Endothelial cell of umbilical vein (primary cell): Measurements from ENCODE around the gene TMEM213. TPM values are rescaled to one million over a fixed set of nuclear protein-coding genes. Genes with fewer than 3 reads are reported as not detected.

ENCODE experiments used
- BruUV-seq: library from RNA; stranded (reverse); fragments of 400-500 nt; replicated peaks from 2 replicates; lab custom pipeline; 2021; lab: Mats Ljungman, UMichigan
- CTCF ChIA-PET: fragments of 300-600, 350-600 bp; sonication (Branson Sonifier 250); formaldehyde crosslinking; loops from one replicate; lab custom pipeline; 2021; ENCODE audit warnings: antibody characterized with exemption, inconsistent platforms; lab: Charles Lee
- POLR2A ChIA-PET: fragments of 300-600, 350-600 bp; sonication (Branson Sonifier 250); formaldehyde crosslinking; loops from one replicate; lab custom pipeline; 2021; ENCODE audit warnings: antibody characterized with exemption, inconsistent platforms; lab: Charles Lee
- DNase-seq: peaks from one replicate; pipeline ENCODE4 v3.0.0-alpha.2; 2011; ENCODE audit warnings: low read depth, low spot score
- FAIRE-seq: peaks from 2 replicates; lab custom pipeline; 2011; peaks lifted over from hg19 to GRCh38; lab: Jason Lieb, UNC
- H2AFZ ChIP-seq: 2 replicates; pipeline ENCODE4 v1.6.0; 2012; ENCODE audit warnings: low read depth, low read length, control low read depth, inconsistent platforms
- H3K27ac ChIP-seq: 2 replicates; pipeline ENCODE4 v1.5.1; 2011; ENCODE audit warnings: low read depth, mild to moderate bottlenecking, control low read depth, low read length, moderate library complexity; ENCODE audit not compliant: insufficient read depth
- H3K27me3 ChIP-seq, 2 experiments: 2 replicates each; pipeline versions ENCODE4 v1.6.0 to v1.6.1; 2011; ENCODE audit warnings: low read length in 2 of 2, mixed read lengths in 1 of 2; ENCODE audit not compliant: control insufficient read depth in 2 of 2, insufficient read depth in 2 of 2
- H3K36me3 ChIP-seq, 2 experiments: 2 replicates in 1 of 2; 3 replicates in 1 of 2; pipeline ENCODE4 v1.5.1; 2011; ENCODE audit warnings: low read length in 2 of 2, mild to moderate bottlenecking in 1 of 2, moderate library complexity in 1 of 2; ENCODE audit not compliant: control insufficient read depth in 2 of 2, insufficient read depth in 2 of 2; ENCODE audit errors: extremely low read depth in 1 of 2
- H3K4me1 ChIP-seq: 3 replicates; pipeline ENCODE4 v1.5.1; 2011; ENCODE audit warnings: mild to moderate bottlenecking, low read length; ENCODE audit not compliant: control insufficient read depth, insufficient read depth; ENCODE audit errors: extremely low read depth
- H3K4me2 ChIP-seq: 2 replicates; pipeline ENCODE4 v1.6.1; 2011; ENCODE audit warnings: low read length, control low read depth, mixed read lengths; ENCODE audit not compliant: insufficient read depth
- H3K4me3 ChIP-seq, 3 experiments: fragments of 200-600 bp in 1 of 3; sonication (generic), shearing (Covaris generic) in 1 of 3; replicated peaks in 1 of 3; 2 replicates each; pipeline ENCODE4 v1.5.1; 2011 to 2016; ENCODE audit warnings: control low read depth in 3 of 3, low read length in 3 of 3, mild to moderate bottlenecking in 2 of 3, inconsistent platforms in 1 of 3, low read depth in 1 of 3, moderate library complexity in 1 of 3; ENCODE audit not compliant: insufficient read depth in 1 of 3
- H3K79me2 ChIP-seq: 2 replicates; pipeline ENCODE4 v1.6.0; 2012; ENCODE audit warnings: low read length, inconsistent platforms; ENCODE audit not compliant: control insufficient read depth, insufficient read depth
- H3K9ac ChIP-seq: replicated peaks from 2 replicates; pipeline ENCODE3; 2011; ENCODE audit warnings: low read length, control low read depth; ENCODE audit not compliant: insufficient read depth; ENCODE audit errors: extremely low read depth
- H3K9me1 ChIP-seq: replicated peaks from 3 replicates; pipeline ENCODE4 v1.6.0; 2011; ENCODE audit warnings: mild to moderate bottlenecking, low read length; ENCODE audit not compliant: control insufficient read depth, insufficient read depth; ENCODE audit errors: extremely low read depth
- H3K9me3 ChIP-seq: replicated peaks from 2 replicates; pipeline ENCODE4 v1.5.1; 2012; ENCODE audit warnings: low read length, inconsistent platforms; ENCODE audit not compliant: control insufficient read depth, insufficient read depth
- H4K20me1 ChIP-seq: replicated peaks from 2 replicates; pipeline ENCODE3; 2011; ENCODE audit warnings: mild to moderate bottlenecking, low read length; ENCODE audit not compliant: control insufficient read depth, insufficient read depth; ENCODE audit errors: extremely low read depth
- MYC ChIP-seq: IDR thresholded peaks from one replicate; pipeline ENCODE4 v1.6.1; 2011; ENCODE audit warnings: mild to moderate bottlenecking, low read depth, low read length
- dilution Hi-C: fragments of 300-500 bp; cut with MboI; formaldehyde crosslinking; loops from one replicate; pipeline ENCODE4 v1.15.0; 2019; ENCODE audit warnings: low sequenced_read_pairs; ENCODE audit not compliant: extremely low pct_ligation_motif_present
- intact Hi-C: fragments of 100-400 bp; cut with micrococcal nuclease; formaldehyde crosslinking; loops from one replicate; pipeline ENCODE4 v1.10.0; 2022
- polyA plus RNA-seq, 4 experiments: library from polyadenylated mRNA; depleted of rRNA in 3 of 4; stranded (reverse) in 3 of 4; unstranded in 1 of 4; fragments of >200 nt; gene quantifications; 2 replicates each; pipeline versions ENCODE4 v1.2.1 to v1.2.3, GENCODE V29; 2011 to 2012; ENCODE audit warnings: missing spikeins in 1 of 4
- total RNA-seq: library from RNA; stranded (reverse); gene quantifications from 2 replicates; pipeline ENCODE4 v1.2.3, GENCODE V29; 2021
- TF ChIP-seq, protein P1 (sequence below), 2 donors: IDR thresholded peaks; 1 replicate in 1 of 2; 2 replicates in 1 of 2; pipeline ENCODE4 v1.5.1; 2011; ENCODE audit warnings: low read length in 2 of 2, mild to moderate bottlenecking in 2 of 2, moderate library complexity in 2 of 2, control low read depth in 1 of 2, inconsistent platforms in 1 of 2, low read depth in 1 of 2; ENCODE audit not compliant: insufficient read depth in 1 of 2; ENCODE audit errors: extremely low read depth in 1 of 2

Gene TMEM213
- total and polyA plus RNA-seq, 2 donors (not counting 3 experiments of a cell fraction or from before 2014, with no cell fraction given): not detected

DNA sequence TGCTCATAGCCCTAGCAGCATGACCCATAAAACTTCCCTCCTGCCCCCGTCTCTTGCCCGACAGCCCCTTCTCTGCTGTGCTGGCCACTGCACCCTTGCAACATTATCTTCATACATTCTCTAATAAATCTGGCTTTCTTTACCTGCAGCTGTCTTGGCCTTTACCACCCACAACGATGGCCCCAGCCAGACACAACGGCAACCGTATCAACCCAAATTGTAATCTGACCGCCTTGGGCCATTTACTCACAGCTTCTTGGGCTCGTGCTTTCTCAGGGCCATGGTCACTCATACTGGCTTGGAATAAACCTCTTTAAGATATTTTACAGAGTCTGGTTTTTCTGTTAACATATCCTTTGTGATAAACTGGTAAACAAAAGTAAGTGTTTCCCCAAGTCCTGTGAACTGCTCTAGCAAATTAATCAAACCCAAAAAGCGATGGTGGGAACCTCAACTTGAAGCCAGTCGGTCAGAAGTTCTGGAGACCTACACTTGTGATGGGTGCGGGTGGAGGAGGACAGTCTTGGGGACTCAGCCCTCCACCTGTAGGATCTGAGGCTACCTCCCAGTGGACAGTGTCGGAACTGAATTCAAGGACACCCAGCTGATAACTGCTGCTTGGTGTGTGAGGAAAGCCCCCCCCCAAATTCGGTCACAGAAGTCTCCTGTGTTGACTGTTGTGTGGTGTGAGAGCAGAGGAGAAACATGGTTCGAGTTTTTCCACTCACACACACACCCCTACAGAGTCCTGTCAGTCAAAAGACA lies 87.8 kb downstream of the TMEM213 start:
- dilution Hi-C loops: no loop called here

More for the DNA sequence above, 87.8 kb downstream of the TMEM213 start:
- H3K9me3 ChIP-seq: no peaks in the 10 kb centered on the region
- H2AFZ ChIP-seq: no peak overlapping the region
- TF ChIP-seq, protein P1, sequence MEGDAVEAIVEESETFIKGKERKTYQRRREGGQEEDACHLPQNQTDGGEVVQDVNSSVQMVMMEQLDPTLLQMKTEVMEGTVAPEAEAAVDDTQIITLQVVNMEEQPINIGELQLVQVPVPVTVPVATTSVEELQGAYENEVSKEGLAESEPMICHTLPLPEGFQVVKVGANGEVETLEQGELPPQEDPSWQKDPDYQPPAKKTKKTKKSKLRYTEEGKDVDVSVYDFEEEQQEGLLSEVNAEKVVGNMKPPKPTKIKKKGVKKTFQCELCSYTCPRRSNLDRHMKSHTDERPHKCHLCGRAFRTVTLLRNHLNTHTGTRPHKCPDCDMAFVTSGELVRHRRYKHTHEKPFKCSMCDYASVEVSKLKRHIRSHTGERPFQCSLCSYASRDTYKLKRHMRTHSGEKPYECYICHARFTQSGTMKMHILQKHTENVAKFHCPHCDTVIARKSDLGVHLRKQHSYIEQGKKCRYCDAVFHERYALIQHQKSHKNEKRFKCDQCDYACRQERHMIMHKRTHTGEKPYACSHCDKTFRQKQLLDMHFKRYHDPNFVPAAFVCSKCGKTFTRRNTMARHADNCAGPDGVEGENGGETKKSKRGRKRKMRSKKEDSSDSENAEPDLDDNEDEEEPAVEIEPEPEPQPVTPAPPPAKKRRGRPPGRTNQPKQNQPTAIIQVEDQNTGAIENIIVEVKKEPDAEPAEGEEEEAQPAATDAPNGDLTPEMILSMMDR (IDR thresholded peaks at IDR 0.05; ENCODE audit: extremely low read depth in 1 of 2, insufficient read depth in 1 of 2, low read depth in 1 of 2, low read length in 2 of 2): peak; percentile 3 to 4
- TF ChIP-seq MYC: no peak
- no peak overlapping the region for H3K4me3 ChIP-seq
- peaks cover 0 to 2% of the 10 kb centered on the region in 2 experiments for H3K36me3 ChIP-seq
- no peak for FAIRE-seq
- no TSS peak for BruUV-seq
- H3K27me3 ChIP-seq: no peaks in the 10 kb centered on the region
- H3K4me2 ChIP-seq: no peak overlapping the region
- intact Hi-C loops: loop anchor here (1.0 to 5.0 kb wide), 7 partner anchors 50 to 347 kb away; partner anchors contain the start of genes KIAA1549, UBN2, ZC3HAV1 and ZC3HAV1L
- POLR2A ChIA-PET: no interaction called here
- H3K4me1 ChIP-seq: no peaks in the 10 kb centered on the region
- no peak overlapping the region for H3K27ac ChIP-seq
- H3K9ac ChIP-seq: no peak overlapping the region
- no peaks in the 10 kb centered on the region for H4K20me1 ChIP-seq
- DNase-seq: no peak
- H3K9me1 ChIP-seq: no peaks in the 10 kb centered on the region
- CTCF ChIA-PET: interaction anchor here (0.6 to 2.8 kb wide), 45 partner anchors 9 to 724 kb away, joined by 3 to 117 read pairs (median 6); partner anchors contain the start of gene KIAA1549
- H3K79me2 ChIP-seq: no peaks in the 10 kb centered on the region
